ENCODE results near the gene LMF1.

DNA sequence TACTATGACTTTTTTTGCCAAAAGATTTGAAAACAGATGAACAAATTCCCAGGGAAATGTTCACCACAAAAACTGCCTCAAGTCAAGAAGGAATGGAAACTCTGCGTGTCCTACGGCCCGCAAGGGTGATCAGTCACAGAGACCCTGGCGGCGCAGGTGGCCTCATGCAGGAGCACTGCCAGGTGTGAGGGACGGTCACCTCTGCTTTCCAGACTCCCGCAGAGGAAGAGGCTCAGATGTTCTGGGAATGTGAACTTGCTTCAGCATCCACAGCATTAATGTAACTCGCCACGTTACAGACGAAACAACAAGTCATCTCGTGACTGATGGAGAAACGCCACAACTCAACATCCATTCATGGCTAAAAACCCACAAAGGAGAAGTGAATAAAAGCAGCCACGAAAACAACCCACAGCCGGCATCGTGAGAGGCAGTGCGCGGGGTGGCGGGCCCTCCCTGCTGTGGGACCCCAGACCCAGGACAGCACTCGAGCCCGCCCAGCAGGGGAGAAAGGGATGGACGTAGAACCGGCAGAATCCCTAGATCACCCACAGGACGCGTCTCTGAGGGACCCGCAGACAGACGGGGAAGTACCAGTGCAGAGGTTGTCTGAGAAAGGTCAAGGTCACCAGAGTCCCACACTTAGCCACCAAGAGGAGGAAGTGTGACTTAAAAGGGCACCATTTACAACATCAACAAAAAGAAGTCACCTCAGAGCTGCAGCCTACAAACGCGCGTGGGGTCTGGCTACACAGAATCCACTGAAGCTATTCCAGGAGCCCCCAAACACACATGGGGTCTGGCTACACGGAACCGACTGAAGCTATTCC is 93.3 kb downstream of the LMF1 start:
- TF ChIP-seq, protein P1, sequence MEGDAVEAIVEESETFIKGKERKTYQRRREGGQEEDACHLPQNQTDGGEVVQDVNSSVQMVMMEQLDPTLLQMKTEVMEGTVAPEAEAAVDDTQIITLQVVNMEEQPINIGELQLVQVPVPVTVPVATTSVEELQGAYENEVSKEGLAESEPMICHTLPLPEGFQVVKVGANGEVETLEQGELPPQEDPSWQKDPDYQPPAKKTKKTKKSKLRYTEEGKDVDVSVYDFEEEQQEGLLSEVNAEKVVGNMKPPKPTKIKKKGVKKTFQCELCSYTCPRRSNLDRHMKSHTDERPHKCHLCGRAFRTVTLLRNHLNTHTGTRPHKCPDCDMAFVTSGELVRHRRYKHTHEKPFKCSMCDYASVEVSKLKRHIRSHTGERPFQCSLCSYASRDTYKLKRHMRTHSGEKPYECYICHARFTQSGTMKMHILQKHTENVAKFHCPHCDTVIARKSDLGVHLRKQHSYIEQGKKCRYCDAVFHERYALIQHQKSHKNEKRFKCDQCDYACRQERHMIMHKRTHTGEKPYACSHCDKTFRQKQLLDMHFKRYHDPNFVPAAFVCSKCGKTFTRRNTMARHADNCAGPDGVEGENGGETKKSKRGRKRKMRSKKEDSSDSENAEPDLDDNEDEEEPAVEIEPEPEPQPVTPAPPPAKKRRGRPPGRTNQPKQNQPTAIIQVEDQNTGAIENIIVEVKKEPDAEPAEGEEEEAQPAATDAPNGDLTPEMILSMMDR (IDR thresholded peaks at IDR 0.05) = no peak
- TF ChIP-seq POLR2A (IDR thresholded peaks at IDR 0.05) (no peak), POLR2AphosphoS5 (IDR thresholded peaks at IDR 0.05) (no peak)
